NK-92 (cell line): ENCODE results near the gene SPTSSB.

Source experiments
- DNase-seq: peaks from one replicate; lab custom pipeline; 2025; ENCODE audit not compliant: unreplicated experiment; lab: John Stamatoyannopoulos, UW

SPTSSB gene

GRCh38 chr3:161392853-161393252 lies 21.5 kb upstream of the SPTSSB start:
- no peak for DNase-seq

GRCh38 chr3:161390200-161390599 lies 18.9 kb upstream of the SPTSSB start:
- DNase-seq: no peak

GRCh38 chr3:161389445-161390035 lies 18.2 kb upstream of the SPTSSB start:
- no peak for DNase-seq

GRCh38 chr3:161388855-161389254 lies 17.5 kb upstream of the SPTSSB start:
- no peak for DNase-seq

GRCh38 chr3:161386991-161387770 lies 15.9 kb upstream of the SPTSSB start:
- DNase-seq: no peak

GRCh38 chr3:161372321-161373260 lies 1.3 kb upstream of the SPTSSB start:
- DNase-seq: no peak

- no peak for DNase-seq
Measured at GRCh38 chr3:161369531-161369930, 1.8 kb downstream of the SPTSSB start.

GRCh38 chr3:161366094-161366493 lies 5.2 kb downstream of the SPTSSB start:
- no peak for DNase-seq

- DNase-seq: no peak
Measured at GRCh38 chr3:161358488-161358887, 12.8 kb downstream of the SPTSSB start.

- no peak for DNase-seq
Measured at GRCh38 chr3:161356287-161356686, 15.0 kb downstream of the SPTSSB start.

- DNase-seq: no peak
Measured at GRCh38 chr3:161355508-161355907, 15.8 kb downstream of the SPTSSB start.

GRCh38 chr3:161354554-161354953 lies 16.8 kb downstream of the SPTSSB start:
- DNase-seq: no peak

- DNase-seq: no peak
Measured at GRCh38 chr3:161351330-161351729, 20.0 kb downstream of the SPTSSB start.

GRCh38 chr3:161350916-161351315 lies 20.4 kb downstream of the SPTSSB start:
- DNase-seq: no peak

GRCh38 chr3:161349529-161350312 lies 21.6 kb downstream of the SPTSSB start:
- DNase-seq: no peak

- no peak for DNase-seq
Measured at GRCh38 chr3:161348796-161349400, 22.4 kb downstream of the SPTSSB start.

- DNase-seq: no peak
Measured at GRCh38 chr3:161347726-161348125, 23.6 kb downstream of the SPTSSB start.

GRCh38 chr3:161345023-161345422 lies 26.3 kb downstream of the SPTSSB start:
- DNase-seq: no peak

GRCh38 chr3:161343986-161344385 lies 27.3 kb downstream of the SPTSSB start:
- DNase-seq: no peak

- no peak for DNase-seq
Measured at GRCh38 chr3:161343540-161343939, 27.8 kb downstream of the SPTSSB start.
